Measurements from ENCODE around the gene SFRP4.

DNA sequence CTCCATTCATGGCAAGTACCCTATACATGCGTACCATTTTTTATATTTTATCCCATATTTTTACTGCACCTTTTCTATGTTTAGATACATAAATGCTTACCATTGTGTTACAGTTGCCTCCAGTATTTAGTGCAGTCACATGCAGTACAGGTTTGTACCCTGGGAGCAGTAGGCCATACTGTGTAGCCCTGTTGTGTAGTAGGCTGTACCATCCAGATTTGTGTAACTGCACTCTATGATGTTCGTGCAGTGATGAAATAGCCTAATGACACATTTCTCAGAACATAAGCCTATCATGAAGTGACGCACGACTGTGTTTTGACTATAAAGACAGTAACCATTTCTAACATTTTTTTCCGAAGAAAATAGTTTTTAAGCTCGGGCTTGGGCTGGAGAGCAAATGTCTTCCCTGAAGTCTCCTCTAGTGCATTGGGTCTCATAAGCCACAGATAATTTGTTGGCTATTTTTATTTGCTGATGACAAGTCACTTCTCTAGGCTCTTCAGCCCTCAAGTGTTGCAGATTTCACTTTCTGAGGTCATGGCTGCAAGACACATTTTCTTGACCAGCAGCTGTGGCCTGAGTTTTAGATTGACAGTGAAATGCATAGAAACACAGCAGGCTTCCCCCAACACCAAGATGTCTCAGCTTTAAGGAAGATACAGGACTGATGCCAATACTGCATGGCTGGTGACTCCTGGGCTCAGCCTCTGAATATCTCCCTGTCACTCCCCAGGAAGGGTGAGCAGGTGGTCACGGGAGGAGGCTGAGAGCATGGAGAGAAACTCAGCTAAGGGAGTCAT lies 30.7 kb upstream of the SFRP4 start:
- TF ChIP-seq POLR2AphosphoS5 (IDR thresholded peaks at IDR 0.05) (no peak), POLR2A (IDR thresholded peaks at IDR 0.05; ENCODE audit: low read depth) (no peak)
- TF ChIP-seq, protein P1, sequence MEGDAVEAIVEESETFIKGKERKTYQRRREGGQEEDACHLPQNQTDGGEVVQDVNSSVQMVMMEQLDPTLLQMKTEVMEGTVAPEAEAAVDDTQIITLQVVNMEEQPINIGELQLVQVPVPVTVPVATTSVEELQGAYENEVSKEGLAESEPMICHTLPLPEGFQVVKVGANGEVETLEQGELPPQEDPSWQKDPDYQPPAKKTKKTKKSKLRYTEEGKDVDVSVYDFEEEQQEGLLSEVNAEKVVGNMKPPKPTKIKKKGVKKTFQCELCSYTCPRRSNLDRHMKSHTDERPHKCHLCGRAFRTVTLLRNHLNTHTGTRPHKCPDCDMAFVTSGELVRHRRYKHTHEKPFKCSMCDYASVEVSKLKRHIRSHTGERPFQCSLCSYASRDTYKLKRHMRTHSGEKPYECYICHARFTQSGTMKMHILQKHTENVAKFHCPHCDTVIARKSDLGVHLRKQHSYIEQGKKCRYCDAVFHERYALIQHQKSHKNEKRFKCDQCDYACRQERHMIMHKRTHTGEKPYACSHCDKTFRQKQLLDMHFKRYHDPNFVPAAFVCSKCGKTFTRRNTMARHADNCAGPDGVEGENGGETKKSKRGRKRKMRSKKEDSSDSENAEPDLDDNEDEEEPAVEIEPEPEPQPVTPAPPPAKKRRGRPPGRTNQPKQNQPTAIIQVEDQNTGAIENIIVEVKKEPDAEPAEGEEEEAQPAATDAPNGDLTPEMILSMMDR (IDR thresholded peaks at IDR 0.05): no peak
